ENCODE measurements around the gene CTRB1.

CTRB1 gene

DNA sequence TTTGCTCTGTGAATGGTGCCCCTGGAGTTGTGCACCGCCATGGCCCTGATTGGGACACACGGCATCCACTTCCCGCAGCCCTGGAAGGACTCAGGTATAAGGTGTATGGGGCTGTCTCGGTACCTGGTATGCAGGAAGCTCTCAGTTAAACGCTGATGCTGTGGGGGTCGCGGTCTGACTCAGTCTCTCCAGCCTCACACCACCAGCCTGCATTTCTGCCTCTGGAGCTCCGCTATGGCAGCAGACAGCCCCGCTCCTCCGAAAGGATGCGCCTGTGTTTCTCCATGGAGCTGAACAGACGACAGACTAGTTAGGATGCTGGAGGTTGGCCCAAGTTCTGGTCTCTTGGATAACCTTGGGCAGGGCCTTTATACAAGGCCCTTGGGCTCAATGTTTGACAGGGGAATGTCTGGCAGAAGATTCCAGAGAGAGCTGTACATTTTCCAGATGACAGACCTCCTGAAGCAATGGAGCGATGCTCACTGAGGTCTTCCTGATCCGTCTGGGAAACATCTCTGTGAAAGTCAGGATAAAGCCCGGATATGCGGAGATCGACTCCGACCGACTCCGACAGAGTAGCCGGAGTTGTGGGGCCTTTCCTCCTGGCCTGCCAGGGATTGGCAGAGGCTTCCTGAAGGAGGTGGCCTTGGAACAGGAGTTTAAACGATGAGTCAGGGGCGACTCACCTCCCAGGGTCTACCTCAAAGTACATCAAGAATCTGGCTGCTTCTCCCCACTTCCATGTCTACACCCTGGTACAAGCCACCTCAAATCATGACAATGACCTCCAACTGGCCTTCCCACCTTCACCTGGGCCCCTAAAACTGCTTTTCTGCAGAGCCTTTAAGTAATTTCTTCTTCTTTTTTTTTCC, 54.5 kb downstream of the CTRB1 start:
- no peak for DNase-seq

Measured in GDM1 (cell line).